HEK293T (cell line): Measurements from ENCODE around the gene COMMD1.

Experiments
- BHLHE40 ChIP-seq: fragments of 450-650 bp; IDR thresholded peaks from 2 replicates; pipeline ENCODE4 v1.6.1; 2016; ENCODE audit warnings: mild to moderate bottlenecking, moderate library complexity, borderline replicate concordance
- FOXA1 ChIP-seq: fragments of 450-650 bp; IDR thresholded peaks from 2 replicates; pipeline ENCODE4 v1.6.1; 2016; ENCODE audit warnings: mild to moderate bottlenecking
- FOXM1 ChIP-seq: fragments of 450-650 bp; IDR thresholded peaks from 2 replicates; pipeline ENCODE4 v1.6.1; 2017; ENCODE audit warnings: mild to moderate bottlenecking, borderline replicate concordance
- HDGF ChIP-seq: fragments of 450-650 bp; IDR thresholded peaks from 2 replicates; pipeline ENCODE4 v1.6.1; 2017; ENCODE audit warnings: antibody characterized with exemption, borderline replicate concordance
- SUZ12 ChIP-seq: fragments of 450-650 bp; IDR thresholded peaks from 2 replicates; pipeline ENCODE4 v1.6.1; 2016; ENCODE audit warnings: mild to moderate bottlenecking
- TARDBP ChIP-seq: fragments of 450-650 bp; IDR thresholded peaks from 2 replicates; pipeline ENCODE4 v1.6.1; 2016
- ZNF384 ChIP-seq: fragments of 450-650 bp; IDR thresholded peaks from 2 replicates; pipeline ENCODE4 v1.6.1; 2016

- no peak for TF ChIP-seq ZNF384
- no peak for TF ChIP-seq FOXM1
- TF ChIP-seq TARDBP: no peak
- TF ChIP-seq FOXA1: no peak
- no peak for TF ChIP-seq SUZ12
- TF ChIP-seq HDGF: no peak
- TF ChIP-seq BHLHE40: no peak
Measured at GRCh38 chr2:62076980-62077638, 171.6 kb downstream of the COMMD1 start.
